ENCODE data around the gene PSMA7. TPM values are rescaled to one million over a fixed set of nuclear protein-coding genes. Genes with fewer than 3 reads are reported as not detected.

PSMA7 gene
- total RNA-seq, 1 donor from 2014 or later: 318 TPM

- Mint-ChIP-seq H3K27me3 (ENCODE audit: low read depth) (no peaks in the 10 kb centered on the region), H3K4me3 (no peak overlapping the region), H3K9me3 (no peaks in the 10 kb centered on the region), H3K27ac (ENCODE audit: unreplicated experiment) (no peak overlapping the region), H3K36me3 (ENCODE audit: low read depth) (peaks cover 3% of the 10 kb centered on the region), H3K4me1 (no peaks in the 10 kb centered on the region)
- no peak for DNase-seq (ENCODE audit: low read depth, low spot score)
- no peak for TF ChIP-seq CTCF (conservative IDR thresholded peaks at IDR 0.05)
Measured at GRCh38 chr20:62163986-62164762, 21.0 kb upstream of the PSMA7 start.

GRCh38 chr20:62163485-62163865 lies 20.3 kb upstream of the PSMA7 start:
- Mint-ChIP-seq H3K4me1 (no peaks in the 10 kb centered on the region), H3K27me3 (ENCODE audit: low read depth) (no peaks in the 10 kb centered on the region), H3K27ac (ENCODE audit: unreplicated experiment) (no peak overlapping the region), H3K36me3 (ENCODE audit: low read depth) (peaks cover 3% of the 10 kb centered on the region), H3K9me3 (no peaks in the 10 kb centered on the region), H3K4me3 (no peak overlapping the region)
- TF ChIP-seq CTCF (conservative IDR thresholded peaks at IDR 0.05): no peak
- DNase-seq (ENCODE audit: low read depth, low spot score): no peak

- Mint-ChIP-seq H3K9me3 (no peaks in the 10 kb centered on the region), H3K4me3 (no peak overlapping the region), H3K27ac (ENCODE audit: unreplicated experiment) (no peak overlapping the region), H3K4me1 (no peaks in the 10 kb centered on the region), H3K27me3 (ENCODE audit: low read depth) (no peaks in the 10 kb centered on the region), H3K36me3 (ENCODE audit: low read depth) (peaks cover 3% of the 10 kb centered on the region)
- TF ChIP-seq CTCF (conservative IDR thresholded peaks at IDR 0.05): no peak
- no peak for DNase-seq (ENCODE audit: low read depth, low spot score)
Measured at GRCh38 chr20:62162765-62163484, 19.7 kb upstream of the PSMA7 start.

GRCh38 chr20:62161347-62161746 lies 18.2 kb upstream of the PSMA7 start:
- H3K4me3 Mint-ChIP-seq: no peak overlapping the region
- H3K27me3 Mint-ChIP-seq (ENCODE audit: low read depth): no peaks in the 10 kb centered on the region
- no peak for DNase-seq (ENCODE audit: low read depth, low spot score)
- no peaks in the 10 kb centered on the region for H3K4me1 Mint-ChIP-seq
- peaks cover 1% of the 10 kb centered on the region for H3K36me3 Mint-ChIP-seq (ENCODE audit: low read depth)
- H3K9me3 Mint-ChIP-seq: no peaks in the 10 kb centered on the region
- no peak for TF ChIP-seq CTCF (conservative IDR thresholded peaks at IDR 0.05)
- no peak overlapping the region for H3K27ac Mint-ChIP-seq (ENCODE audit: unreplicated experiment)

- H3K27ac Mint-ChIP-seq (ENCODE audit: unreplicated experiment): no peak overlapping the region
- peaks cover 5% of the 10 kb centered on the region for H3K4me1 Mint-ChIP-seq
- no peak for DNase-seq (ENCODE audit: low read depth, low spot score)
- no peak overlapping the region for H3K4me3 Mint-ChIP-seq
- TF ChIP-seq CTCF (conservative IDR thresholded peaks at IDR 0.05): no peak
- no peaks in the 10 kb centered on the region for H3K36me3 Mint-ChIP-seq (ENCODE audit: low read depth)
- no peaks in the 10 kb centered on the region for H3K9me3 Mint-ChIP-seq
- H3K27me3 Mint-ChIP-seq (ENCODE audit: low read depth): no peaks in the 10 kb centered on the region
Measured at GRCh38 chr20:62160876-62161275, 17.7 kb upstream of the PSMA7 start.
